Activated T-cell treated with anti-CD3 and anti-CD28 coated beads, Interleukin-2, amount 50 U/mL, for 72 hours (primary cell): Measurements from ENCODE around the gene CLASP2. TPM values are rescaled to one million over a fixed set of nuclear protein-coding genes. Genes with fewer than 3 reads are reported as not detected.
"Not testable (repeated sequence)": the region's sequence is repeated elsewhere in the genome, so short reads cannot be mapped to it uniquely, and the experiment has no call there.

ENCODE experiments used
- ATAC-seq, 2 donors: fragments of 150-1000 bp; cut with Tn5 transposase; replicated peaks in 1 of 2; 2 replicates each; pipeline ENCODE4 v1.10.0; 2021; ENCODE audit warnings: moderate library complexity in 2 of 2, mild to moderate bottlenecking in 1 of 2
- DNase-seq, 2 donors: peaks; one replicate each; pipeline ENCODE4 v3.0.0; 2021 to 2022; ENCODE audit warnings: mixed read lengths in 1 of 2
- H3K27ac Mint-ChIP-seq: one replicate; pipeline ENCODE4 v1.8.0; 2022; ENCODE audit warnings: mild to moderate bottlenecking, moderate library complexity, mixed read lengths
- H3K27me3 Mint-ChIP-seq: one replicate; pipeline ENCODE4 v1.8.0; 2022; ENCODE audit warnings: low read depth, mixed read lengths
- H3K36me3 Mint-ChIP-seq, 2 donors: one replicate each; pipeline ENCODE4 v1.8.0; 2022; ENCODE audit warnings: mixed read lengths in 2 of 2, mild to moderate bottlenecking in 1 of 2; ENCODE audit not compliant: insufficient read depth in 2 of 2
- H3K4me1 Mint-ChIP-seq: one replicate; pipeline ENCODE4 v1.8.0; 2022; ENCODE audit warnings: low read depth, mixed read lengths
- H3K4me3 Mint-ChIP-seq, 2 donors: one replicate each; pipeline ENCODE4 v1.8.0; 2022; ENCODE audit warnings: mild to moderate bottlenecking in 2 of 2, mixed read lengths in 2 of 2, moderate library complexity in 2 of 2
- H3K9me3 Mint-ChIP-seq, 2 donors: one replicate each; pipeline ENCODE4 v1.8.0; 2022; ENCODE audit warnings: mixed read lengths in 2 of 2
- total RNA-seq, 2 donors: library from RNA; stranded (reverse); gene quantifications; one replicate each; pipeline ENCODE4 v1.2.3, GENCODE V29; 2022

The CLASP2 gene
- total RNA-seq, 2 donors from 2014 or later = 58.5 to 68.5 TPM

DNA sequence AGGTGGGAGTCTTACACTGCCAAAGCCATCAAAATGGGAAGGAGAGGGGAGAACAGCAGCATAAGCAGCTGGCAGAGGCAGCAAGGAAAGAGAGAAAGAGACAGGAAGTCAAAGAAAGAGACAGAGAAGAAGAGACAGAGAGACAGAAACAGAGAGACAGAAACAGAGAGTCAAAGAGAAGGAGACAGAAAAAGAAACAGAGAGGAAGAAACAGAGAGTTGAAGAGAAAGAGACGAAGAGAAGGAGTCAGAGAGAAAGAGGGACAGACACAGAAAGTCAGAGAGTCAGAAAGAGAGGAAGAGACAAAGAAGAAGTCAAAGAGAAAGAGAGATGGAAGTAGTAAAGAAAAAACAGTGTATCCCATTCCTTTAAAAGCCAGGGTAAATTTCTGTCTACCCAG is 266.1 kb downstream of the CLASP2 start:
- not testable (repeated sequence) for H3K27me3 Mint-ChIP-seq, H3K4me3 Mint-ChIP-seq, DNase-seq, H3K36me3 Mint-ChIP-seq, ATAC-seq, H3K9me3 Mint-ChIP-seq
- peak overlapping the region; percentile 3 for H3K27ac Mint-ChIP-seq
- H3K4me1 Mint-ChIP-seq = peaks cover 22% of the 10 kb centered on the region

DNA sequence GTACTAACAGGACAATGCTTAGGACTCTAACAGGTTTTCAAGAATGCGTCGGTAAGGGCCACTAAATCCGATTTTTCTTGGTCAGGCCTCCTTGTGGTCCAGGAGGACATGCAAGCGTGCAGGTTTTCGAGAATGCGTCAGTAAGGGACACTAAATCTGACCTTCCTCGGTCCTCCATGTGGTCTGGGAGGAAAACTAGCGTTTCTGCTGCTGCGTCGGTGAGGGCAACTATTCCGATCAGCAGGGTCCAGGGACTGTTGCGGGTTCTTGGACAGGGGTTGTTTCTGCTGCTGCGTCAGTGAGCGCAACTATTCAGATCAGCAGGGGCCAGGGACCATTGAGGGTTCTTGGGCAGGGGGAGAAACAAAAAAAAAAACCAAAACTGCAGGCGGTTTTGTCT is 270.1 kb downstream of the CLASP2 start:
- H3K4me3 Mint-ChIP-seq = peak overlapping the region; percentile 32 to 87
- no peak overlapping the region for H3K27ac Mint-ChIP-seq
- no peaks in the 10 kb centered on the region for H3K9me3 Mint-ChIP-seq
- no peaks in the 10 kb centered on the region for H3K36me3 Mint-ChIP-seq
- ATAC-seq (no peak), DNase-seq (no peak)
- peaks cover 21% of the 10 kb centered on the region for H3K4me1 Mint-ChIP-seq
- no peaks in the 10 kb centered on the region for H3K27me3 Mint-ChIP-seq

GRCh38 chr3:33447256-33447625 is 270.8 kb downstream of the CLASP2 start:
- Mint-ChIP-seq H3K4me1 (peaks cover 23% of the 10 kb centered on the region), H3K4me3 (peak overlapping the region; percentile 86 to 87)
- not testable (repeated sequence) for ATAC-seq, DNase-seq, H3K27ac Mint-ChIP-seq, H3K9me3 Mint-ChIP-seq, H3K36me3 Mint-ChIP-seq, H3K27me3 Mint-ChIP-seq

Other genes with a start within 250 kb of the CLASP2 start
- 100 to 1,000 TPM; 166 to 185 TPM for gene PDCD6IP, start 80.4 kb upstream of the CLASP2 start, total RNA-seq